NCI-H748 treated with DMSO at 0.1 percent for 48 hours (cell line): ENCODE measurements around the gene SLC66A2.
"Not testable (repeated sequence)": the region's sequence is repeated elsewhere in the genome, so short reads cannot be mapped to it uniquely, and the experiment has no call there.

Source experiments
- DNase-seq: peaks from one replicate; lab custom pipeline; 2025; lab: John Stamatoyannopoulos, UW

The SLC66A2 gene

DNA sequence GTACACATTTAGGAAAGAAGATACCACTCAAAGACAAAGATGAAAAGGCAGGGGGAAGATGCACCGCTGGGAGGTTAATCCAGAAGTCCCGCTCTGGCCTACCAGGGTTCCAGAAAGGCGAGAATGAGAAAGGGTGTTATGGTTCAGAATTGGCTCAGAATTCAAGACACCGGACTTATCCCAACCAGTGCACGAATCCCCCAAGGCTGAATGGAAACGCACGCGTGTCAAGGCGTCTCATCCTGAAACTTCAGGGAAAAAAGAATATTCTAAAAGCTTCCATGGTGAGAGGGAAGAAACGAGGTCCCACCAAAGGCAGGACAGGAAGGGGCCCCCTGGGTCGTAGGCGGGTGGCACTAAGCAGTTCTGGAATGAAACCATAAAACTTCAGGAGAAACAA, 71.9 kb downstream of the SLC66A2 start:
- DNase-seq = no peak

DNA sequence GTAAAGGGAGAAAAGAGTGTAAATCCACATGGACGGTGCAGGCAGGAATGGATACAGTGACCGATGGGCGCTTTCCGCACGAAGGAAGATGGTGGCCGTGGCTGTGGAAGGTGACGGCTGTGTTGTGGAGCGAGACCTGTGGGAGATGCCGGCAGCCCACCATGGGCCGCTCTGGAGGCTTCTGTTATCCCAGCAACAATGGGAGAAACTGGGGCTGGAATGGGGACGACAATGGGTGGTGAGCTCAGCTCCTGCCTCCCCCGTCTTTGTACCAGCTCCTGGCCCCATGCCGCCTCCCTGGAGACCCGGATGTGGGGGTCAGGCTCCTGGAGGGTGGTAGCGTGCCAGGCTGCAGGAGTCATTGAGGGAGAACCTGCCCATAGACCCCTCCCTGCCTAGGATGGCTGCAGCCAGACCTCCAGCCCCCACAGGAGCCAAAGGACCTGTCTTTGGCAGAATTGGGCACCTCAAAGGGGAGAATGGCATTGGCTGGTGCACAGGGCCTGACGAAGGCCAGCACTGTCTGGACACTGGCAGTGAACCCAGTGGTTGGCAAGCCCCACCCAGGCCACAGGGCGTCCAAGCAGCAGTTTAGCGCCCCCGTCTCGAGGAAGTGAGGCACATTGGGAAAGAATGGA, 72.6 kb downstream of the SLC66A2 start:
- no peak for DNase-seq

DNA sequence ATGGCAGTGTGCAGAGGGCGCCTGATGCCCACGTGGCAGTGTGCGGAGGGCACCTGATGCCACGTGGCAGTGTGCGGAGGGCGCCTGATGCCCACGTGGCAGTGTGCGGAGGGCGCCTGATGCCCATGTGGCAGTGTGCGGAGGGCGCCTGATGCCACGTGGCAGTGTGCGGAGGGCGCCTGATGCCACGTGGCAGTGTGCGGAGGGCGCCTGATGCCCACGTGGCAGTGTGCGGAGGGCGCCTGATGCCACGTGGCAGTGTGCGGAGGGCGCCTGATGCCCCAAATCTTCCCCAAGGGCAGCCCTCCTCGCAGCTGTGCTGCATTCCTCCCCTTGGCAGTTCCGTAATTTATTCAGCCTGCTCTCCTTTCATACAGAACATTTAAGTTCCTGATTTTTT, 73.2 kb downstream of the SLC66A2 start:
- DNase-seq = not testable (repeated sequence)

DNA sequence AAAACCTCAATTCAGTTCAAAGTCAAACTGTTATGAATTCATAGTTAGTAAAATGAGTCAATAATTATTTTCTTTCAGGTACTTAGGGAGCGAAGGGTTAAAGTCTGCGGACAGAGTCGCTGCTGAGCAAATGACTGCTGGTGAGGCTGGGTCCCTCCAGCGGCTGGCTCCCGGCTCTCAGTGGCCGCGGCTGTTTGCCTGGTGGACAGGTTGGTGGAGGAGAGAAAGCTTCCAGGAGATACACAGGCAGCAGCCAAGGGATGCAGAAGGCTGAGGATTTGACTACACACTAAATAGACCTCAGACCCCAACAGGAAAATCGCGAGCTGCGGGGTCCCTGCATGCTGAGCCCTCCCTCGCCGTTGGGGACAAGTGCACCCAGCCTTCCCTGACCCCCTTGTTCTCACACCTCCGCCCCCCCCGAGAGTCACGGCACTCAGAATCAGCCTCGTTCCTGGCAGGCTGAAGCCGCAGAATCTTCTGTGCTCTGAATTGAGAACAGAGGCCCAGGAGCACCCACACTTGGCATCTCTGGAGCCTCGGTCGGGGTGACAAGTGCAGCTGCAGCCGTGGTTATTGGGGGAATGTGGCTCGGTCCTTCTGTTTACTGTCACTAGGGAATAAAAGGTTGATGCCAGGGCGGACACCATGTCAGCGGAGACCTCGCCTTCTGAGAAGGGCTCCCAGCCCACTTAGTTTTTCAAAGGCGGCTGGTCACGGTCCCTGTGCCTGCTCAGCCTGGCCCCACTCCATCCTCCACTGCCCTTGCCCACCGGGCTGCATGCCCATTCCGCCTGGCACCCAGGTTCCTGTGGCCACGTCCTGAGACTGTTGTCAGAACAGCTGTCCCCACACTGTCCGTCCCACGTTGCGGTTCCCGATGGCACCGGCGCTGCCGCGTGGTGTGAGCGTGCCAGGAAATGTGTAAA, 74.0 kb downstream of the SLC66A2 start:
- DNase-seq = no peak

DNA sequence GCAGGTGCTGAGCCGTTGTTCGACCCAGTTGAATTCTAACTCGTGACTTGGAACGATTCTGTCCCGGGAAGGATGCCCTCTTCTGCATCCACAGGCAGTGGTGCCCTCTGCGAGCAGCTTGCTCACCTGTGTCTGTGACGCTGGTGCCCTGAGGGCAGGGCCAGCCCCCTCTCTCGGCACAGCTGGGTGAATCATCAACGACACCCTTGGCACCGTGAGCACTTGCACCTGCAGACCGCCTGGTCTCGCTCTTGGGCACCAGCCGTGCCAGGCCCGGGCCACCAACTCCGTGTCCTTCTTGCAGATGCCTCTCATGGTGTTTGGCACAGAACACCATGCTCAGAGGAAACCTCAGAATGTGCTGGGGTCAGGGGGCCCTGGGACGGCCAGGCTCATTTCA, 75.0 kb downstream of the SLC66A2 start:
- no peak for DNase-seq

DNA sequence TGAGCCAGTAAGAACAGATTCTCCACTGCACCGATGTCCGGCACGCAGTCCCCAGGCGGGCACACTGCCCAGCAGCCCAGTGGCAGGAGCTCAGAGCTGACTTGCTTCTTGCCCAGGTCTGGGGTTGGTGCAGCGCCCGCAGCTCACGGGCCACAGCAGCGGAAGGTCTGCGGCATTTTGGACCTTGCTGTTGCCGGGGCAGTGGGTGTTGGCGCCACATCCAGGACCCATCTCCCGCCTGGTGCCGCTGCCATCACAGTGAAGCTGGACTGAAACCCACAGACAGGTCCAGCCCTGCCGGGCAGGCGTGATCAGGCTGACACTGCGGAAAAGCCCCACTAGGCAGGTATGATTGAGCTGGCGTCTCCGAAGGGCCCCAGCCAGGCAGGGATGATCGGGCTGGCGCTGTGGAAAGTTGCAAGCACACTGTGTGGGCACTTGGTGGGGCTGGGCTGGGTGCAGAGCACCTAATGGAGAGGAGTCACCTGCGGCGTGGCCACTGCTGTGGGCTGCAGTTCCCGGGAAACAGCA, 75.5 kb downstream of the SLC66A2 start:
- no peak for DNase-seq

DNA sequence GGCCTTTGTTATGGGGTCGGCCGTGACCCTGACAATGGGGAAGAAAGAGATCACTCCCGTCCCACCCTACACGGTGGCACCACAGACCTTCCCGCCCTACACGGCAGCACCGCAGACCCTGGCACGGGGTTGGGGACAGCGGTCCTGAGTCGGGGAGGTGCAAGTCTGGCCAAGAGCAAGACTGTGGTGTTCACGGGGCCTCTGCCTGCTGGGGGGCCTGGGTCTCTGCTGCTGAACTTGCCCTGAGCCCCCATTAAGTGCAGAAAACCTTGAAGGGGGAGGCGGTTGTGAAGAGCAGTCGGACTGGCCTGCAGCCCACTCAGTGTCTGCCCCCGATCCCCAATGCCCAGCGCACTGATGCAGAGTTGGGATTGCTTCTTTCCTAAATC, 75.9 kb downstream of the SLC66A2 start:
- DNase-seq = no peak

DNA sequence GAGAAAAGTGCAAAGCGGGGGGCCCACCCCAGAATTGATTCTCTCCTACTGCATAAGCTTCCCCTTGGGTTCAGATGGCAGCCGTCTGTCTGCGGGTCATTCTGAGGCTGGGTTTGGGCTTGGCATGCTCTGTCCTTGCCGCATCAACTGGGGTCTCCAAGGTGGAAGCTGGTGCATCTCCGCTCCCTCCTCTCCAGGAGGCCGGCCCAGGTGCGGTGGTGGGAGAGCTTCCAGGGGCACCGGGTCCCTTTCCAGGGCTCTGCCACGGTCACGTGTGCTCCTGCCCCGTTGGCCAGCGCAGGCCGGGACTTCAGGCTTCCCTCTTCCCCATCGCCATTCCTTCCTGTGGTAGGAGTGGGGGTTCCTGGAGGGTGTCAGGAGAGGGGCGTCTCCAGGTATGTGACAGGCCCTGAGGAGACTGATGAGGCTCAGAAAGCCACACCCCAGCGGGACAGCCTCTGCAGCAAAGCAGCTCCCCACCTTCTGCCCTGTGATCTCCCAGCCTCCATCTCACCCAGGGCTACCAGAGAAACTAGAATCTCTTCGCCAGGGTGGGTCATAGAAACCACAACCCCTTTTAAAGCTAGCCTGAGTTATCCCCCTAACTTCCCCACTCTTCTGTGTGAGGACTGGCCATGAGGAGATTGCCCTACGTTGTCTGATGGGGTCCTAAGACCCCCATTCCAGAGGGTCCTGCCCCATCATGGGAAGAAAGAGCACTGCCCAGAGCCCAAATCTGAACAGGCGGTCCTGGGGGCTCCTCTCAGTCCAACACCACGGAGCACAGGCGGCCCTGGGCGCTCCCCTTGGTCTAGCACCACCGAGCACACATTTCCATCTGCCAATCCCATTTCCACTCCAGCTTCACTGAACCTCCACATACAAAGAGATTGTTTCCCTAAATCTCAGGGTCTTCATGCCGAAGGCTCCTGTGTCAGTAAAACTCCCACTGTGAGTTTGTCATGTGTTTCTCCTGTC, 76.6 kb downstream of the SLC66A2 start:
- no peak for DNase-seq

DNA sequence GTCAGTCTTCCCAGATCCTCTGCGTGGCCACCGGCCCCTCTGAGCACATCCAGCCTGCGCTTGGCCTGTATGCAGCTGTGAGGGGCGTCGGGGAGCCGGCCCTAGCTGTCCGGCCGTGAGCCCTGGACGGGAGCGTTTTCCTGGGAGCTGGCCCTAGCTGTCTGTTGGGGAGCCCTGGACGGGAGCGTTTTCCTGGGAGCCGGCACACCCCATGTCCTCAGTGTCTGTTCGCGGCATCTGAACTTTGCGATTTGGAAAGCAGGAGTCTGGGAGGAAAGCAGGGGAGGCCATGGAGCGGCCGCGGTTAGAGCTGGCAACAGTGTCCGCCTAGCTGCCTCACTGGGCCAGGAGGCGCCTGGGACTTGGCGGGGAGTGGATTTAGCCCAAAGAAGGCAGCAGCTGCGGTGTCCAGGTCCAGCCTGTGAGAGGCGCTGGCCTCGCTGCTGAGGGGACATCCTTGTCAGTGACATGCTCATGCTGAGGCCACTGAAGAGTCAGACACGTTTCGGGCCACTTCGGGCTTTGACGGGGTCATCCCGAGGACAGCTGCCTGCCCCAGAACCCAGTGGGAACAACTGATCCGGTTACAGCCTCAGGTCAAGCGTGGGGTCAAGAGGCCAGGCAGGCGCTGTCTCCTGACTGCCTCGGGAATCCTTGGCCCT, 77.9 kb downstream of the SLC66A2 start:
- no peak for DNase-seq

DNA sequence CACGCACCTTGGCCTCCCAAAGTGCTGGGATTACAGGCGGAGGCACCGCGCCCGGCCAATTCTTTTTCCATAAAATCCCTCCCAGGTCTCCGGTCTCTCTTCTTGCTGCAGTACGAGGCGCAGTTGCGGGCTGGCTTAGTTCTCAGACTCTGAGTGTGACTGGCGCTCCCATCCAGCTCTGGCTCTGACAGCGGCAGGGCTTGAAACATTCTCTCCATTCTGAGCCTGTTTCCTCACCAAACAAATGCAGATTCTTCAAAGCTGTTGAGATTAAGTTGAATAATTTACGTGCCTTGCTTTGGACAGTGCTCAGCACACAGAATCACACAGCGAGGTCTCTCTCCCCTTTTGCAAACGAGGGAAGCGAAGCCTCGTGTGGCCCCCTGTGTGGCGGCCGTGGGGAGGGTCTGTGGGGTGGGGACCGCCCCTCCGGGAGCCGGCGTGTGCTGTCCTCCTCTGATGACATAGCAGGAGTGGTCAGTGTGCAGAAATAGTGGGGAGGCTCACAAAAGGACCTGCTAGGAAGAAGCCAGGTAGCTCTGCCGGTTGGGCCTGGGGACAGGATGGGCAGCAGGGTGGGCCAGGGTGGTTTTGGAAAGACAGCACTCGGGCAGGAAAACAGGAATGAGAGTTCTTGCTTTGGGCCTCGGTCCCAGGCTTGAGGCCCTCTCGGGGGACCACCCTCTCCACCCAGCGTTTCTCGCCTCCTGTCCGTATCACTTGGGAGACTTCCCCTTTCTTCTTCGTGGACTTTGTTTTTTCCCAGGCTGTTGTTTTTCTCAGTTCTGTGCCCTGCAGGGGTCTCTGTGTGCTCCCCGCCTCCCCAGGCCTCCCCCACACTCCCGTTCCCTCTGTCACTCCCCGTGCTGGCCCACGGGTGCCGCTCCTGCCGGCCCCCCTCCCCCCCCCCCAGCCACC, 78.7 kb downstream of the SLC66A2 start:
- DNase-seq = no peak

DNA sequence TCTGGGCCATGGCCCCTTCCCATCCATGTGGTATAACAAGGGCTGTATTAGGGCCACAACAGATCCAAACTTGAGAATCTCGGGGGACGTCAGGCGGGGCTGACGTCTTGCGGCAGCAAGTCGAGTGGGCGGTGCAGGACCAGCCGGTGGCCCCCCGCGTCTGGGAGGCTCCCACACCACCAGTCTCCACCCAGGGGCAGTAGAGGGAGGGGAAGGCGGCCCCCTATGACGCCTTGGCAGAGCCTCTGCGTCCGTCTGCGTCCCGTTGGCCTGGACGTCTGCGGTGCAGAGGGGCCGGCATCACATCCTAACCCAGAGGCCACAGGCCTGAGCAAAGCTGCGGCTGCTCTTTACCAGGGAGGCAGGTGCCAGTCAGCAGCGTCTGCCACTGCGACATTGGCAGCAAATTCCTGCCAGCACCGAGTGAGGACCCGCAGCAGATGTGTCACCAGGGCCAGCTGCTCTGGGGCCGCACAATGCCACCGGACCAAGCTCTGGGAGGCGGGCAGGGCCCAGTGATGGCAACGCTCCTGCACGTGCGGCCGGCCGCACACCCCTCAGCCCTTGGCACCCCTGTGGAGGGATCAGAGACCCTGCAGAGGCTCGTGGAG, 79.9 kb downstream of the SLC66A2 start:
- no peak for DNase-seq

DNA sequence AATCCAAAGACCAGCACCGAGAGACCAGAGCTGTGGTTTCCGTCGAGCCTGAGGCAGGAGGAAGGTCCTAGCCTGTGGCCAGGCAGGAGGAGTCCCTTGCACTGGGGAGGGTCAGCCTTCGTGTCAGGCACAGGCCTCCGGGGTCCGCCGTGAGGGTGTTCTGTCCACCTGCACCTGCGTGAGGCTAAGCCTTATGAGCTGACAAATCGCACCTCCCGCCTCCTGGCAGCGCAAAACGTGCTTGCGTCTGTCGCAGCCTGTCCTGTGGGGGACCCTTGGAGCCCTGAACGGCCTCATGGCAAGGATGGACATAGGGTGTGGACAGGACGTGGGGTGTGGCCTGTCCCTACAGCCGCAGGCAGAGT, 80.4 kb downstream of the SLC66A2 start:
- DNase-seq = no peak

DNA sequence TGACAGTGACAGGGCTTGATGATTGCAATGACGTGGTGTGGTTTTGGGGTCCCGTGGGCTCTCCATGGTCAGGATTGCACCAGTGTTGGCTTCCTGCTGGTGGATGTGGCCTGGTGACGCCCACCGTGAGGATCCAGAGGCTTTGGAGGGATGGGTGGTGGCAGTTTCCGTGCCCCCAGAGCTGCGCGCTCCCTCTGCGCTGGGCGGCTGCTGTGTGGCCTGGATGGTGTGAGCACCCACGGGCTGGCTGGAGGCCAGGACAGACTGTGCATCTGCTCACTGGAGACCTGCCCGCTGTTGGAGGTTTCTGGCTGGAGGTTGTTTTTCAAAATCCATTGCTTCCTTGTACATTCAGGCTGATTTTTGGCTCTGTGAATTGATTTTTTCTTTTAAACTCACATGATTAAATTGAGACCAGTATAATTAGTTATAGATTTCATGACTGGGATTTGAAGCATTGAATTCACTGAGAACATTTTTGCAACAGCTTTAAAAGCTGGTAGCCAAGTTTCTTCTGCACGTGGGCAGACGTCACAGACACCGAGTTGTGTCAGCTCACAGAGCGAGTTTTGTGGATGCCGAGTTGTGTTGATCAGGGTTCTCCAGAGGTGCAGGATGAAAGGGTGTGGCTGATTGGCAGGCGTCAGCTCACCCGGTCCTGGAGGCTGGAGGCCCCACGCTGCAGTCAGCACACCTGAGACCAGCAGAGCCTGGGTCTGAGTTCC, 81.0 kb downstream of the SLC66A2 start:
- no peak for DNase-seq

DNA sequence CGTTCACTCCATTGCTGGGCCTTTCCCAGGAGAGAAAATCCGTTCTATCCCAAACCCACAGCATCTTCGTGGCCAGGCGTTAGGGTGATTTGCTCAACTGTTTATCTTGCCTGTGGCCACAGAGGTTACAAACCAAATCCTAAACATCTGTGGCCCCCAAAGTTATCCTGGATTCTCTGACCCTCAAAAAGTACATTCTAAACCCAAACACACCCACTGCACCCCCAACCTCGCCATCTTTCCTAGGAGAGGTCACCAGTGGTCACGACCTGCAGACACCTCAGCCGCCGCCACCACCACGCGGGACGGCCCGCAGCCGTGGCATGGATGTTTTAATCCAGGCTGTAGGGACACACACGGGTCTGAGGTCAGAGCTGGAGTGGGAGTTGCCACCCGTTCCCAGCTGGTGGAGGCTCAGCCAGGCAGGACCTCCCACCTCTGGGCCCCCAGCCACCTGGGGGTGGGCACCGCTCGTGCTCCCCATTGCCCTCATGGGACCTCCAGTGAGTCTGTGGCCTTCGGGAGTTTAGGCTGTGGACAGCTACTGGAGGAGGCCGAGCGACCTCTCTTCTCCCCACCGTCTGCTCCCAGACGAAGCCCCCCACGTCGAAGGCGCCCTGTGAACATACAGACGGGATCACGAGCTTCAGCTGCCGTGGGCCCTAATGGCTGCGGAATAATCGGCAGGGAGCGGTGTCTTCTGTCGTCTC, 81.7 kb downstream of the SLC66A2 start:
- no peak for DNase-seq

DNA sequence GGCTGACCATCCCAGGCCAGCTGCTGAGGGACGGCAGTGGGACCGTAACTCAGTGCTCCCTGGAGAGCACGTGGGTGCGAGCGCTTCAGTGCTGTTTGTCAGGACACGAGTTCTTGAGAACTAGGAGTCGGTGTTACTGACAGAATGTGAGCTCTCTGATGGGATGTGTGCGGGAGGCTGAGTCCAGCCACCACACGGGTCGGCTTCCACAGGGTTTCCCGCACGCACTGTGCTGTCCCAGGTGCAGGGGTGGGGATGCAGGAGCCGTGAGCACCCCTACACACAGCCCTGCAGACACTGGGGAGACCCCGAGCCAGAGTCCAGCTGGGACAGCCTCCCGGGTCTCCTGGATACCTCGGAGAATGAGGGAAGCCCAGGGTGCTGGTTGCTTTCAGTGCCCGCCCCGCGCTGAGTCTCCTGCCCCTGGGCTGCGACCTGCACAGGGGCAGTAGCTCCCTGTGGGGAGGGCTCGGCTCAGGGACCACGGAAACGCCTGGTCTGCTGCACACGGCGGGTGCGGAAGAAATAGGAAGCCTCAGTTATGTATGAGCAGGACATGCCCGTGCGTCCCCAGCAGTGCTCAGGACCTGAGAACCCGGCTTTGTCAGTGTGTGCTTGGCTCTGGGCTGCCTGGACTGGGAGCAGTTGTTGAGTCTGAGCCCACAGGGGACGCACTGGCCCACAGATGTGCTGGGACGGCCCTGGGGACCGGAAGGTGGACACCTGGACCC, 82.5 kb downstream of the SLC66A2 start:
- DNase-seq = no peak

DNA sequence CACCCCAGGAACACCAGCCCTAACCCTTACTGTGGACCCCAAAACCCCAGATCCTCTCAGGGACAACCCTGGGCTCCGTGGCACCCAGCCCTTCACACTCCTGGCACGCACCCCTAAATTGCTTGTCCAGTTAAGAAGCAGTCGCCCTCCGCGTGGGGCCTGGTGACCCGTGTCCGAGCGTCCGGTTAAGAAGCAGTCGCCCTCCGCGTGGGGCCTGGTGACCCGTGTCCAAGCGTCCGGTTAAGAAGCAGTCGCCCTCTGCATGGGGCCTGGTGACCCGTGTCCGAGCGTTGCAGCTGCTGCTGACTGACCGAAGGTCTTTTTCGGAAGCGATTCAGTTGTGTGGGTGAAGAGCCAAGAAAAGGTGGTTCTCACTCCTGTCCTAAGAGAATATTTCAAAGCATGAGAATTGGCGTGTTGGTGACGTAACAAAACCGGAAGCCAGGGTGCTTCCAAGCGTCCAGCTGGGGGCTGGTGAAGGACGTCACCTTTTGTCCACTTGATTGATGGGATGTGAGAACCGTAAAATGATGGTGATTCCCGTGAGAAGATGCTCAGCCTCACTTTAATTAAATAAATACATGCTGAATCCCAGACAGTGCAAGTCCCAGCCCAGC, 83.2 kb downstream of the SLC66A2 start:
- DNase-seq = no peak

DNA sequence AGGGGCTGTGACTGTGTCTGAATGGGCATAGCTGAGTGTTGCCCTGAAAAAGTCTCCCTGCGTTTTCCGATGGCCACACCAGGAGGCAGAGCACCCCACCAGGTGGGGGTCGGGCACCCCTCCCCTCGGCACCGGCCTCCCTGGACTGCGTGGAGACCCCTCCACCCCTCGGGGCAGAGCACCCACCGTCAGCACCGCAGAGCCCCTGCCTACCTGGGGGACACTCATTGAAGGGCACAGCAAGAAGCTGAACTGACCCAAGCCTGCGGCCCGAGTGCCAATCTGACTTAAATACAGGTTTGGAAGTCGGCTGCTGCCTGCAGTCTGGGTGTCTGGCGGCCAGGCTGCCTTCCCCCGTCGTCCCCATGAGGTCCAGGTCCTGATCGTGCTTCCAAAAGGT, 83.8 kb downstream of the SLC66A2 start:
- DNase-seq = no peak
